ENCODE results near the gene ABCB1.
A peak's percentile ranks its signal among the peaks of the same experiment; 100 is the strongest.
"Not testable (repeated sequence)": the region's sequence is repeated elsewhere in the genome, so short reads cannot be mapped to it uniquely, and the experiment has no call there.

Gene ABCB1

GRCh38 chr7:87474533-87475358 is 125.9 kb downstream of the ABCB1 start:
- H3K27ac ChIP-seq (ENCODE audit: low read depth, low read length), result no peak overlapping the region
- no peak overlapping the region for H3K4me3 ChIP-seq (ENCODE audit: low read length)
- no peaks in the 10 kb centered on the region for H3K79me1 ChIP-seq (ENCODE audit: low read length)
- H4K5ac ChIP-seq (ENCODE audit: low read length), result no peak overlapping the region
- H3K4me1 ChIP-seq (ENCODE audit: control insufficient read depth, low read depth, low read length), result peaks cover 3% of the 10 kb centered on the region
- peak overlapping the region; percentile 40 for H3K56ac ChIP-seq (ENCODE audit: low read length)
- peaks cover 5% of the 10 kb centered on the region for H3K27me3 ChIP-seq (ENCODE audit: insufficient read depth, low read length, poor library complexity)
- peak overlapping the region; percentile 7 for H3K9ac ChIP-seq (ENCODE audit: low read length)
- H3K18ac ChIP-seq (ENCODE audit: low read length), result no peak overlapping the region
- H2AK5ac ChIP-seq (ENCODE audit: low read length), result no peak overlapping the region
- no peaks in the 10 kb centered on the region for H3K79me2 ChIP-seq (ENCODE audit: control insufficient read depth, insufficient read depth, low read length)
- H4K8ac ChIP-seq (ENCODE audit: low read depth, low read length), result no peak overlapping the region
- WGBS (ENCODE audit: extremely low coverage, insufficient coverage, low lambda C conversion rate), result no CpG with 5 or more reads among the region's 14 CpGs
- H3K23ac ChIP-seq (ENCODE audit: low read length), result no peak overlapping the region
- no peak overlapping the region for H2BK120ac ChIP-seq (ENCODE audit: low read depth, low read length)
- no peak overlapping the region for H2BK15ac ChIP-seq (replicated peaks; ENCODE audit: low read depth)
- H3K4ac ChIP-seq (ENCODE audit: low read depth, low read length), result no peak overlapping the region
- no peak for DNase-seq
- no peaks in the 10 kb centered on the region for H3K36me3 ChIP-seq (ENCODE audit: control insufficient read depth, insufficient read depth, low read length)
- peak overlapping the region; percentile 81 for H3K4me2 ChIP-seq (ENCODE audit: low read length)
- no peak overlapping the region for H2BK5ac ChIP-seq (ENCODE audit: low read length)

- no peak overlapping the region for H2BK15ac ChIP-seq (replicated peaks; ENCODE audit: low read depth)
- H2BK120ac ChIP-seq (ENCODE audit: low read depth, low read length), result no peak overlapping the region
- H3K36me3 ChIP-seq (ENCODE audit: control insufficient read depth, insufficient read depth, low read length), result no peaks in the 10 kb centered on the region
- H3K79me1 ChIP-seq (ENCODE audit: low read length), result no peaks in the 10 kb centered on the region
- no peak overlapping the region for H3K27ac ChIP-seq (ENCODE audit: low read depth, low read length)
- H3K9ac ChIP-seq (ENCODE audit: low read length), result no peak overlapping the region
- no peak overlapping the region for H2AK5ac ChIP-seq (ENCODE audit: low read length)
- no peak for DNase-seq
- no peak overlapping the region for H3K4ac ChIP-seq (ENCODE audit: low read depth, low read length)
- no peak overlapping the region for H2BK5ac ChIP-seq (ENCODE audit: low read length)
- H3K56ac ChIP-seq (ENCODE audit: low read length), result no peak overlapping the region
- WGBS (ENCODE audit: extremely low coverage, insufficient coverage, low lambda C conversion rate), result no CpG with 5 or more reads among the region's 2 CpGs
- no peak overlapping the region for H3K4me3 ChIP-seq (ENCODE audit: low read length)
- no peak overlapping the region for H3K18ac ChIP-seq (ENCODE audit: low read length)
- H3K23ac ChIP-seq (ENCODE audit: low read length), result no peak overlapping the region
- peaks cover 5% of the 10 kb centered on the region for H3K27me3 ChIP-seq (ENCODE audit: insufficient read depth, low read length, poor library complexity)
- H3K4me1 ChIP-seq (ENCODE audit: control insufficient read depth, low read depth, low read length), result peaks cover 3% of the 10 kb centered on the region
- no peak overlapping the region for H4K5ac ChIP-seq (ENCODE audit: low read length)
- H3K79me2 ChIP-seq (ENCODE audit: control insufficient read depth, insufficient read depth, low read length), result no peaks in the 10 kb centered on the region
- no peak overlapping the region for H4K8ac ChIP-seq (ENCODE audit: low read depth, low read length)
- H3K4me2 ChIP-seq (ENCODE audit: low read length), result no peak overlapping the region
Measured at GRCh38 chr7:87473986-87474385, 126.7 kb downstream of the ABCB1 start.

DNA sequence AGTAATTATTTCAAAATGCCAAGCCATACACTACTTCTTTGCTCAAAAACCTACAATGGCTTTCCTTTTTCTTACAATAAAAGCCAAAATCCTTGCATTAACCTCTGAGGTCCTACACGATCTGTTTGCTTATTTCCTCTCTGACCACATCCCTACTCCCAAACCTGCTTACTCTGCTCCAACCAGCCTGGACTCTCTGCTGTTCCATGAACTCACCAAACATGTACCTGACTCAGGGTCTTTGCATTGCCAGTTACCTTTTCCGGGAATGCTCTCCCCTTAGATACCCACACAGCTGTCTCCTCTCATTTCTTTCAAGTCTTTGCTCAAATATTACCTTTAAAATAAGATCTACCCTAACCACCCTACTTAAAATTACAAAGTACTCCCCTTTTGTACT is 127.5 kb downstream of the ABCB1 start:
- H2BK15ac ChIP-seq (replicated peaks; ENCODE audit: low read depth), result no peak overlapping the region
- WGBS (ENCODE audit: extremely low coverage, insufficient coverage, low lambda C conversion rate), result no CpG with 5 or more reads among the region's 2 CpGs

GRCh38 chr7:87471473-87471872 is 129.2 kb downstream of the ABCB1 start:
- H3K4me1 ChIP-seq (ENCODE audit: control insufficient read depth, low read depth, low read length), result peaks cover 3% of the 10 kb centered on the region
- H3K36me3 ChIP-seq (ENCODE audit: control insufficient read depth, insufficient read depth, low read length), result no peaks in the 10 kb centered on the region
- no peak overlapping the region for H2BK15ac ChIP-seq (replicated peaks; ENCODE audit: low read depth)
- no peak overlapping the region for H4K8ac ChIP-seq (ENCODE audit: low read depth, low read length)
- no peak overlapping the region for H3K27ac ChIP-seq (ENCODE audit: low read depth, low read length)
- no peak overlapping the region for H3K56ac ChIP-seq (ENCODE audit: low read length)
- no peak overlapping the region for H4K5ac ChIP-seq (ENCODE audit: low read length)
- H3K79me1 ChIP-seq (ENCODE audit: low read length), result no peaks in the 10 kb centered on the region
- no peak overlapping the region for H2BK5ac ChIP-seq (ENCODE audit: low read length)
- no peak overlapping the region for H3K4ac ChIP-seq (ENCODE audit: low read depth, low read length)
- no CpG with 5 or more reads among the region's 2 CpGs for WGBS (ENCODE audit: extremely low coverage, insufficient coverage, low lambda C conversion rate)
- no peak overlapping the region for H3K4me2 ChIP-seq (ENCODE audit: low read length)
- H3K4me3 ChIP-seq (ENCODE audit: low read length), result no peak overlapping the region
- no peak overlapping the region for H3K9ac ChIP-seq (ENCODE audit: low read length)
- no peak overlapping the region for H2AK5ac ChIP-seq (ENCODE audit: low read length)
- no peak overlapping the region for H3K23ac ChIP-seq (ENCODE audit: low read length)
- H3K79me2 ChIP-seq (ENCODE audit: control insufficient read depth, insufficient read depth, low read length), result no peaks in the 10 kb centered on the region
- H3K27me3 ChIP-seq (ENCODE audit: insufficient read depth, low read length, poor library complexity), result peaks cover 5% of the 10 kb centered on the region
- H2BK120ac ChIP-seq (ENCODE audit: low read depth, low read length), result no peak overlapping the region
- no peak overlapping the region for H3K18ac ChIP-seq (ENCODE audit: low read length)
- DNase-seq, result no peak

More for the DNA sequence above, 127.5 kb downstream of the ABCB1 start:
- no peak overlapping the region for H3K27ac ChIP-seq (ENCODE audit: low read depth, low read length)
- no peak overlapping the region for H4K8ac ChIP-seq (ENCODE audit: low read depth, low read length)
- no peak overlapping the region for H3K4me3 ChIP-seq (ENCODE audit: low read length)
- H3K79me2 ChIP-seq (ENCODE audit: control insufficient read depth, insufficient read depth, low read length), result no peaks in the 10 kb centered on the region
- H2BK5ac ChIP-seq (ENCODE audit: low read length), result no peak overlapping the region
- no peak overlapping the region for H3K4me2 ChIP-seq (ENCODE audit: low read length)
- no peak overlapping the region for H2BK120ac ChIP-seq (ENCODE audit: low read depth, low read length)
- H3K18ac ChIP-seq (ENCODE audit: low read length), result no peak overlapping the region
- H3K79me1 ChIP-seq (ENCODE audit: low read length), result no peaks in the 10 kb centered on the region
- no peak overlapping the region for H3K4ac ChIP-seq (ENCODE audit: low read depth, low read length)
- no peak overlapping the region for H4K5ac ChIP-seq (ENCODE audit: low read length)
- no peak overlapping the region for H3K9ac ChIP-seq (ENCODE audit: low read length)
- H3K23ac ChIP-seq (ENCODE audit: low read length), result no peak overlapping the region
- no peak overlapping the region for H2AK5ac ChIP-seq (ENCODE audit: low read length)
- H3K56ac ChIP-seq (ENCODE audit: low read length), result no peak overlapping the region
- DNase-seq, result no peak
- no peaks in the 10 kb centered on the region for H3K36me3 ChIP-seq (ENCODE audit: control insufficient read depth, insufficient read depth, low read length)
- peaks cover 5% of the 10 kb centered on the region for H3K27me3 ChIP-seq (ENCODE audit: insufficient read depth, low read length, poor library complexity)
- peaks cover 3% of the 10 kb centered on the region for H3K4me1 ChIP-seq (ENCODE audit: control insufficient read depth, low read depth, low read length)

GRCh38 chr7:87469204-87469603 is 131.5 kb downstream of the ABCB1 start:
- not testable (repeated sequence) for H3K9ac ChIP-seq (ENCODE audit: low read length); H3K79me1 ChIP-seq (ENCODE audit: low read length); H3K56ac ChIP-seq (ENCODE audit: low read length); H3K18ac ChIP-seq (ENCODE audit: low read length); H3K79me2 ChIP-seq (ENCODE audit: control insufficient read depth, insufficient read depth, low read length); DNase-seq; H2AK5ac ChIP-seq (ENCODE audit: low read length); H3K4me2 ChIP-seq (ENCODE audit: low read length); H2BK120ac ChIP-seq (ENCODE audit: low read depth, low read length); H3K36me3 ChIP-seq (ENCODE audit: control insufficient read depth, insufficient read depth, low read length); H3K4me3 ChIP-seq (ENCODE audit: low read length); H4K8ac ChIP-seq (ENCODE audit: low read depth, low read length); H3K27me3 ChIP-seq (ENCODE audit: insufficient read depth, low read length, poor library complexity); H3K4me1 ChIP-seq (ENCODE audit: control insufficient read depth, low read depth, low read length); H3K4ac ChIP-seq (ENCODE audit: low read depth, low read length); H3K27ac ChIP-seq (ENCODE audit: low read depth, low read length); H3K23ac ChIP-seq (ENCODE audit: low read length); H4K5ac ChIP-seq (ENCODE audit: low read length); H2BK5ac ChIP-seq (ENCODE audit: low read length); H2BK15ac ChIP-seq (replicated peaks; ENCODE audit: low read depth)

- H3K4me3 ChIP-seq (ENCODE audit: low read length), result not testable (repeated sequence)
Measured at GRCh38 chr7:87465534-87465880, 135.2 kb downstream of the ABCB1 start.

More at GRCh38 chr7:87465534-87465880, 135.2 kb downstream of the ABCB1 start:
- H2AK5ac ChIP-seq (ENCODE audit: low read length); H3K4ac ChIP-seq (ENCODE audit: low read depth, low read length); H3K9ac ChIP-seq (ENCODE audit: low read length); H2BK5ac ChIP-seq (ENCODE audit: low read length); H2BK120ac ChIP-seq (ENCODE audit: low read depth, low read length); H4K5ac ChIP-seq (ENCODE audit: low read length); H3K18ac ChIP-seq (ENCODE audit: low read length); H4K8ac ChIP-seq (ENCODE audit: low read depth, low read length); H3K27ac ChIP-seq (ENCODE audit: low read depth, low read length); DNase-seq; H3K4me2 ChIP-seq (ENCODE audit: low read length); H3K36me3 ChIP-seq (ENCODE audit: control insufficient read depth, insufficient read depth, low read length); H2BK15ac ChIP-seq (replicated peaks; ENCODE audit: low read depth); H3K27me3 ChIP-seq (ENCODE audit: insufficient read depth, low read length, poor library complexity); H3K23ac ChIP-seq (ENCODE audit: low read length); H3K79me1 ChIP-seq (ENCODE audit: low read length); H3K79me2 ChIP-seq (ENCODE audit: control insufficient read depth, insufficient read depth, low read length); H3K4me1 ChIP-seq (ENCODE audit: control insufficient read depth, low read depth, low read length): not testable (repeated sequence)
- H3K56ac ChIP-seq (ENCODE audit: low read length), result peak overlapping the region; percentile 34
- no CpG with 5 or more reads among the region's 7 CpGs for WGBS (ENCODE audit: extremely low coverage, insufficient coverage, low lambda C conversion rate)

Data from mesendoderm (in vitro differentiated cells).